Testis (tissue), 3 donors: ENCODE data around the gene FHIT. TPM values are rescaled to one million over a fixed set of nuclear protein-coding genes. Genes with fewer than 3 reads are reported as not detected.

Experiments used
- DNase-seq: peaks from one replicate; pipeline ENCODE4 v3.0.0-alpha.2; 2019
- H3K27ac ChIP-seq, 2 donors: fragments of 200-600 bp; sonication (generic); one replicate each; pipeline ENCODE4 v1.5.1; 2019
- H3K27me3 ChIP-seq: fragments of 200-600 bp; sonication (generic); one replicate; pipeline ENCODE4 v1.5.1; 2019
- H3K36me3 ChIP-seq: fragments of 200-600 bp; sonication (generic); one replicate; pipeline ENCODE4 v1.5.1; 2017; ENCODE audit warnings: low read depth; ENCODE audit errors: missing control alignments
- H3K4me1 ChIP-seq: fragments of 200-600 bp; sonication (generic); one replicate; pipeline ENCODE4 v1.5.1; 2019
- H3K4me3 ChIP-seq, 2 donors: fragments of 200-600 bp; sonication (generic); one replicate each; pipeline ENCODE4 v1.5.1; 2017 to 2019
- H3K9me3 ChIP-seq: fragments of 200-600 bp; sonication (generic); one replicate; pipeline ENCODE4 v1.5.1; 2017
- POLR2A ChIP-seq: fragments of 450-650 bp; IDR thresholded peaks from one replicate; pipeline ENCODE4 v1.6.1; 2017; ENCODE audit warnings: antibody characterized with exemption, mild to moderate bottlenecking, moderate library complexity
- WGBS, 2 donors: methylation state at CpG; one replicate each; pipeline ENCODE4 v1.1.5; 2018; 5-methylcytosine and 5-hydroxymethylcytosine counted together
- intact Hi-C: fragments of 100-400 bp; cut with DNase I; formaldehyde crosslinking; loops from one replicate; pipeline ENCODE4 v1.15.1; 2023; ENCODE audit warnings: low total_unique reads
- polyA plus RNA-seq: library from polyadenylated mRNA; stranded (reverse); fragments of 350-450 nt; fragmentation: Illumina TruSeq; extraction: RNeasy Lipid Tissue Mini Kit (QIAGEN cat#74804); gene quantifications from one replicate; pipeline ENCODE4 v1.2.3, GENCODE V29; 2014; ENCODE audit warnings: low read depth, low replicate concordance; ENCODE audit not compliant: insufficient read depth
- total RNA-seq, 2 donors: library from RNA; depleted of rRNA; stranded (reverse); fragments of >200 nt; gene quantifications; one replicate each; pipeline ENCODE4 v1.2.3, GENCODE V29; 2016
- TF ChIP-seq, protein P1 (sequence below), 3 experiments: fragments of 450-650 bp in 2 of 3; fragments of 200-600 bp in 1 of 3; sonication (generic) in 1 of 3; IDR thresholded peaks; one replicate each; pipeline ENCODE4 v1.5.1; 2016 to 2019; ENCODE audit warnings: antibody characterized with exemption in 3 of 3, mild to moderate bottlenecking in 2 of 3, moderate library complexity in 1 of 3

FHIT gene
- total and polyA plus RNA-seq, 3 donors from 2014 or later: 10.1 to 29.6 (median 15.5) TPM

DNA sequence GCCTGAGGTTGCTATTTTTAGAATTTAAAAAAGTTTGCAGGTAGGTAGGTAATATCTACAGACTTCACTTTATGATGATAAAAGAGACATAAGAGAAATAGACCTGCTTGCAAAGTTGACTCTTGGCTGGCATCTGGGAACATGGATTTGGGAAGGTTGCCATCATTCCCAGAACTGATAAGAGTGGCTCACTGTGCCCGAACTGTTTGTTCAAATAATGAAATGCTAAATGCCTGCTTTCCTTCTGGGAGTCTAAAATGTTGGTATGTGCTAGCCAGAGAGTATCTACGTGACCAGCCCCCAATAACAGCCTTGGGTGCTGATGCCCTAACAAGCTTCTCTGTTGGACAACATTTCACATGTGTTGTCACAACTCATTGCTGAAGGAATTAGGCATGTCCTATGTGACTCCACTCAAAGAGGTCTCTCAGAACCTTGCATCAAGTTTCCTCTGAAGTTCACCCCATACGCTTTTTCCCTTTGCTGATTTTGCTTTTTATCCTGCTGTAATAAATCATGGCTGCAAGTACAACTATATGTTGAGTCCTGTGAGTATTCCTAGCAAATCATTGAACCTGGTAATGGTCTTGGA is 95.5 kb downstream of the FHIT start:
- H3K4me1 ChIP-seq: no peaks in the 10 kb centered on the region
- WGBS, 2 donors: 51 to 66% methylated on average over 3 of the region's 3 CpGs
- no peaks in the 10 kb centered on the region for H3K9me3 ChIP-seq
- peak; percentile 33 for DNase-seq
- no peaks in the 10 kb centered on the region for H3K27me3 ChIP-seq
- TF ChIP-seq, protein P1, sequence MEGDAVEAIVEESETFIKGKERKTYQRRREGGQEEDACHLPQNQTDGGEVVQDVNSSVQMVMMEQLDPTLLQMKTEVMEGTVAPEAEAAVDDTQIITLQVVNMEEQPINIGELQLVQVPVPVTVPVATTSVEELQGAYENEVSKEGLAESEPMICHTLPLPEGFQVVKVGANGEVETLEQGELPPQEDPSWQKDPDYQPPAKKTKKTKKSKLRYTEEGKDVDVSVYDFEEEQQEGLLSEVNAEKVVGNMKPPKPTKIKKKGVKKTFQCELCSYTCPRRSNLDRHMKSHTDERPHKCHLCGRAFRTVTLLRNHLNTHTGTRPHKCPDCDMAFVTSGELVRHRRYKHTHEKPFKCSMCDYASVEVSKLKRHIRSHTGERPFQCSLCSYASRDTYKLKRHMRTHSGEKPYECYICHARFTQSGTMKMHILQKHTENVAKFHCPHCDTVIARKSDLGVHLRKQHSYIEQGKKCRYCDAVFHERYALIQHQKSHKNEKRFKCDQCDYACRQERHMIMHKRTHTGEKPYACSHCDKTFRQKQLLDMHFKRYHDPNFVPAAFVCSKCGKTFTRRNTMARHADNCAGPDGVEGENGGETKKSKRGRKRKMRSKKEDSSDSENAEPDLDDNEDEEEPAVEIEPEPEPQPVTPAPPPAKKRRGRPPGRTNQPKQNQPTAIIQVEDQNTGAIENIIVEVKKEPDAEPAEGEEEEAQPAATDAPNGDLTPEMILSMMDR (IDR thresholded peaks at IDR 0.05): no peak
- no peak for TF ChIP-seq POLR2A
- no peak overlapping the region for H3K4me3 ChIP-seq
- H3K36me3 ChIP-seq: no peaks in the 10 kb centered on the region
- intact Hi-C loops: no loop called here
- H3K27ac ChIP-seq: peak overlapping the region in 1 of 2 donors; percentile 17

DNA sequence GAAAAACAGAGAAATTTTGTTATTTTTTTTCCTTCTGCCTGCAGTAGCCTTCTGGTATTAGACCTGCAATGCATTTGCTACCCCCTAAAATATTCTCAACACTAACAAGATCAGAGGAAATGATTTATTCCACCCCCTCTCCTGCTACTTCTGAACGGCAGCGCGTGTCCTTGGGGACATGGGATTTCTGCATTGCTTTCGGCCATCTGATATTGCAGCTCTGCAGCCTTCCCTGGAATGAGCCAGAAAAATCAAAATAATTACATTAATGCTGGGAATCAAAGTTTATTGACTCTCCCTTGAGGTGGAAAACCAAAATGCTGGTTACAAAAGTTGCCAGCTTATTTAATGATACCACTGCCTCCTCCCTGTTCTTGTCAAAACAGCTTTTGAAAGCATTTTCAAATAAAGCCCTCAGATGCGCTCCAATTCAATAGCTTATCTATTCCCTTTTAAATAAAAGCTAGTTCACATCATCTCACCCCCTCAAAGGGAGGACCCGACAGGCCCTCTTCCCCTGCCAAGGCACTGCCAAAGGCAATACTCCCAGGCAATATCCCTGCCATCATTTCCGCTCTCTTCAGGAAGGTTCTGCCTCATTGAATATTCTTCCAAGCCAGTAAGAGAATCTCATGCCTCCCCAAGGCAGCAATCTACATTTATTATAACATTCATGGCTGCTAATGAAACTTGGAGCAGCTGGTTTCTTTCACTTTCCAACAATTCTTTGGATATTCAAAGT is 96.6 kb downstream of the FHIT start:
- intact Hi-C loops: no loop called here
- no peaks in the 10 kb centered on the region for H3K9me3 ChIP-seq
- no peaks in the 10 kb centered on the region for H3K27me3 ChIP-seq
- no peak overlapping the region for H3K4me3 ChIP-seq
- WGBS, 2 donors: 61 to 70% methylated on average over 7 of the region's 7 CpGs
- no peak overlapping the region for H3K27ac ChIP-seq
- H3K4me1 ChIP-seq: no peaks in the 10 kb centered on the region
- TF ChIP-seq, protein P1 (IDR thresholded peaks at IDR 0.05): no peak
- no peak for TF ChIP-seq POLR2A
- no peaks in the 10 kb centered on the region for H3K36me3 ChIP-seq
- DNase-seq: peak; percentile 39

DNA sequence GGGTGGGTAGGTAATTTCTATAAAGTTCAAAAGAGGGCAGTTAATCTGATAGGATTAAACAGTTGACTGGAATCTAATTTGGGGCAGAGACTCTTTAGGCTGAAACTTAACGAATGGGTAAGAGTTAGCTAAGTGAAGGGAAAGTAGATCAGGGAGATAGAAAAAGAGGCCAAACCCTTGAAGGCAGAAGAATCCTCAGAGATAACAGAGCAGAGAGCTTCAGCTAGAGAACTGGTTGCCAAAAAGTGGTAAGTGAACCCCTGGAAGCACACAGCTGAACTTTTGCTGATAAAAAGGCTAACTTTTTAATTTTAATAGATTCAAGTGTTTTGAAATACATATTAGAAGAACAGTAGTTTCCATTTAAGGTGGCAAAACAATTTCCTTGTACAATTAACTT is 99.2 kb downstream of the FHIT start:
- TF ChIP-seq, protein P1 (IDR thresholded peaks at IDR 0.05): no peak
- TF ChIP-seq POLR2A: no peak
- no peaks in the 10 kb centered on the region for H3K36me3 ChIP-seq
- no peak for DNase-seq
- H3K27ac ChIP-seq: no peak overlapping the region
- no peaks in the 10 kb centered on the region for H3K4me1 ChIP-seq
- WGBS, 2 donors: 55 to 83% methylated on average over 1 of the region's 1 CpG
- no peak overlapping the region for H3K4me3 ChIP-seq
- H3K27me3 ChIP-seq: no peaks in the 10 kb centered on the region
- H3K9me3 ChIP-seq: no peaks in the 10 kb centered on the region
- intact Hi-C loops: no loop called here

DNA sequence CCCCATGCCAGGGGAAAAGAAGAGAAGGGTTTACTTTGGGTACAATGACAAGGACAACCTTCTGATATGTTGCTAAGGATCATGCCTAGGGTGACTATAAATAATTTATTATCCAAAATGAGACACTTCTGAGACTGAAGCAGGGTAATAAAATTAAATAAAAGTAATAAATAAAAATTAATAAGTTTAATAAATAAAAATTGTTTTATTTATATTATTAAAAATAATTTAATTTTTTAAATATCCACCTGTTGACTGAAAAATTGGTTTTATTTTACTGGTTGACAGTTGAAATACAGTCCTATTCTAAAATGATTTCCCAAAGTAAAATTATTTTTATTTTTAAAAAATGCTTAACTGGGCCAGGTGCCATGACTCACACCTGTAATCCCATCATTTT is 102.0 kb downstream of the FHIT start:
- Histone ChIP-seq H3K4me1 (no peaks in the 10 kb centered on the region), H3K36me3 (no peaks in the 10 kb centered on the region), H3K27ac (no peak overlapping the region), H3K9me3 (no peaks in the 10 kb centered on the region), H3K27me3 (no peaks in the 10 kb centered on the region), H3K4me3 (no peak overlapping the region)
- DNase-seq: no peak
- intact Hi-C loops: no loop called here
- TF ChIP-seq, protein P1 (IDR thresholded peaks at IDR 0.05): no peak
- TF ChIP-seq POLR2A: no peak
